GM23338 (cell line): ENCODE data around the gene AXIN1. TPM values are rescaled to one million over a fixed set of nuclear protein-coding genes. Genes with fewer than 3 reads are reported as not detected.

Experiments
- ATAC-seq: fragments of 200-7000 bp; cut with Tn5 transposase; 3 replicates; pipeline ENCODE4 v1.9.1; 2020
- DNase-seq: peaks from one replicate; pipeline ENCODE4 v3.0.0-alpha.2; 2015; ENCODE audit warnings: low spot score
- H2AFZ ChIP-seq: fragments of 200-600 bp; sonication (generic); 2 replicates; pipeline ENCODE4 v1.8.0; 2016; ENCODE audit warnings: antibody characterized with exemption, mild to moderate bottlenecking, moderate library complexity
- H3F3A ChIP-seq: fragments of 200-600 bp; sonication (generic); replicated peaks from 2 replicates; pipeline ENCODE4 v1.8.0; 2017; ENCODE audit warnings: antibody characterized with exemption, mixed run types, low read depth
- H3K27ac ChIP-seq: fragments of 200-600 bp; sonication (generic); 2 replicates; pipeline ENCODE4 v1.6.1; 2016; ENCODE audit warnings: low read depth
- H3K27me3 ChIP-seq: fragments of 200-600 bp; sonication (generic); 2 replicates; pipeline ENCODE4 v1.8.0; 2016; ENCODE audit warnings: mild to moderate bottlenecking, mixed run types, moderate library complexity; ENCODE audit not compliant: insufficient read depth
- H3K36me3 ChIP-seq: fragments of 200-600 bp; sonication (generic); 2 replicates; pipeline ENCODE4 v1.8.0; 2016; ENCODE audit warnings: mild to moderate bottlenecking; ENCODE audit not compliant: insufficient read depth
- H3K4me1 ChIP-seq: fragments of 200-600 bp; sonication (generic); 2 replicates; pipeline ENCODE4 v1.8.0; 2016; ENCODE audit warnings: mild to moderate bottlenecking, moderate library complexity; ENCODE audit not compliant: insufficient read depth
- H3K4me2 ChIP-seq: fragments of 200-600 bp; sonication (generic); 2 replicates; pipeline ENCODE4 v1.7.1; 2017; ENCODE audit warnings: mixed run types
- H3K4me3 ChIP-seq: fragments of 200-600 bp; sonication (generic); 2 replicates; pipeline ENCODE4 v1.6.1; 2016; ENCODE audit warnings: mixed run types
- H3K79me2 ChIP-seq: fragments of 200-600 bp; sonication (generic); replicated peaks from 2 replicates; pipeline ENCODE4 v1.8.0; 2017; ENCODE audit warnings: mild to moderate bottlenecking; ENCODE audit not compliant: insufficient read depth
- H3K9me2 ChIP-seq: fragments of 200-600 bp; sonication (generic); 2 replicates; pipeline ENCODE4 v1.8.0; 2017; ENCODE audit not compliant: insufficient read depth
- H4K20me1 ChIP-seq: fragments of 200-600 bp; sonication (generic); replicated peaks from 2 replicates; pipeline ENCODE4 v1.8.0; 2017; ENCODE audit warnings: mild to moderate bottlenecking; ENCODE audit not compliant: insufficient read depth
- H3K27ac Mint-ChIP-seq: 2 replicates; pipeline ENCODE4 v1.8.0; 2020; ENCODE audit warnings: inconsistent platforms, mild to moderate bottlenecking, moderate library complexity, mixed read lengths
- H3K27me3 Mint-ChIP-seq: 3 replicates; pipeline ENCODE4 v1.8.0; 2022; ENCODE audit warnings: low read depth, mild to moderate bottlenecking, moderate library complexity, mixed read lengths, inconsistent platforms; ENCODE audit not compliant: insufficient read depth, poor library complexity
- H3K36me3 Mint-ChIP-seq: 3 replicates; pipeline ENCODE4 v1.8.0; 2021; ENCODE audit warnings: low read depth, mild to moderate bottlenecking, inconsistent platforms, moderate library complexity, mixed read lengths
- H3K4me1 Mint-ChIP-seq: 3 replicates; pipeline ENCODE4 v1.8.0; 2020; ENCODE audit warnings: mild to moderate bottlenecking, inconsistent platforms, mixed read lengths
- H3K4me3 Mint-ChIP-seq: 3 replicates; pipeline ENCODE4 v1.8.0; 2021; ENCODE audit warnings: moderate library complexity, mild to moderate bottlenecking, inconsistent platforms, mixed read lengths
- H3K9me3 Mint-ChIP-seq: 3 replicates; pipeline ENCODE4 v1.8.0; 2020; ENCODE audit warnings: moderate library complexity, mild to moderate bottlenecking, inconsistent platforms, mixed read lengths
- CREB1 ChIP-seq: fragments of 250-450 bp; sonication (Bioruptor Pico); IDR thresholded peaks from 2 replicates; pipeline ENCODE4 v1.5.0; 2020; ENCODE audit warnings: low read depth, mild to moderate bottlenecking, moderate library complexity
- EZH2 ChIP-seq: fragments of 200-600 bp; sonication (generic); IDR thresholded peaks from one replicate; pipeline ENCODE4 v1.8.0; 2017; ENCODE audit warnings: antibody characterized with exemption, mild to moderate bottlenecking, low read depth; ENCODE audit not compliant: unreplicated experiment
- EZH2phosphoT487 ChIP-seq: fragments of 200-600 bp; sonication (generic); IDR thresholded peaks from one replicate; pipeline ENCODE4 v1.8.1; 2018; ENCODE audit warnings: antibody characterized with exemption; ENCODE audit not compliant: unreplicated experiment
- JUNB ChIP-seq: IDR thresholded peaks from one replicate; pipeline ENCODE4 v1.6.1; 2016; ENCODE audit warnings: antibody characterized with exemption; ENCODE audit not compliant: unreplicated experiment
- NANOG ChIP-seq: IDR thresholded peaks from 2 replicates; pipeline ENCODE4 v1.6.1; 2016; ENCODE audit warnings: antibody characterized with exemption, borderline replicate concordance
- POLR2AphosphoS5 ChIP-seq: IDR thresholded peaks from 2 replicates; pipeline ENCODE4 v1.6.1; 2016; ENCODE audit warnings: antibody characterized with exemption, low read depth
- STAT1 ChIP-seq: IDR thresholded peaks from one replicate; pipeline ENCODE4 v1.6.1; 2016; ENCODE audit warnings: antibody characterized with exemption; ENCODE audit not compliant: unreplicated experiment
- ZNF114 ChIP-seq: fragments of 250-450 bp; sonication (Bioruptor Pico); IDR thresholded peaks from 2 replicates; pipeline ENCODE4 v1.5.0; 2020; ENCODE audit warnings: mild to moderate bottlenecking, moderate library complexity
- ZNF331 ChIP-seq: fragments of 250-450 bp; sonication (Bioruptor Pico); IDR thresholded peaks from 2 replicates; pipeline ENCODE4 v1.5.0; 2020; ENCODE audit warnings: low read depth, mild to moderate bottlenecking, moderate library complexity
- polyA plus RNA-seq: library from polyadenylated mRNA; unstranded; fragments of >200 nt; fragmentation: Nextera tagmentation; extraction: Ambion mirVana; gene quantifications from 2 replicates; pipeline ENCODE4 v1.2.1, GENCODE V29; 2016
- total RNA-seq: library from RNA; depleted of rRNA; stranded (reverse); fragments of >200 nt; shearing (Covaris generic); gene quantifications from 2 replicates; pipeline ENCODE4 v1.2.3, GENCODE V29; 2014
- TF ChIP-seq, protein P1 (sequence below): IDR thresholded peaks from 2 replicates; pipeline ENCODE4 v1.6.1; 2016; ENCODE audit warnings: antibody characterized with exemption
- TF ChIP-seq, protein P2 (sequence below): fragments of 250-450 bp; sonication (Bioruptor Pico); IDR thresholded peaks from 2 replicates; pipeline ENCODE4 v1.5.0; 2020; ENCODE audit warnings: mild to moderate bottlenecking, moderate library complexity
- TF ChIP-seq, protein P3 (sequence below), 2 experiments: fragments of 200-600 bp in 1 of 2; sonication (generic) in 1 of 2; conservative IDR thresholded peaks; 2 replicates each; pipeline versions ENCODE4 v1.5.1 to v1.6.1; 2016 to 2017; ENCODE audit warnings: antibody characterized with exemption in 2 of 2, low read depth in 2 of 2, mild to moderate bottlenecking in 2 of 2, moderate library complexity in 1 of 2
- TF ChIP-seq, protein P4 (sequence below): IDR thresholded peaks from one replicate; pipeline ENCODE4 v1.6.1; 2018; ENCODE audit warnings: antibody characterized with exemption; ENCODE audit not compliant: unreplicated experiment

The AXIN1 gene
- total and polyA plus RNA-seq, 2 experiments from 2014 or later = 14.3 to 54.5 TPM

DNA sequence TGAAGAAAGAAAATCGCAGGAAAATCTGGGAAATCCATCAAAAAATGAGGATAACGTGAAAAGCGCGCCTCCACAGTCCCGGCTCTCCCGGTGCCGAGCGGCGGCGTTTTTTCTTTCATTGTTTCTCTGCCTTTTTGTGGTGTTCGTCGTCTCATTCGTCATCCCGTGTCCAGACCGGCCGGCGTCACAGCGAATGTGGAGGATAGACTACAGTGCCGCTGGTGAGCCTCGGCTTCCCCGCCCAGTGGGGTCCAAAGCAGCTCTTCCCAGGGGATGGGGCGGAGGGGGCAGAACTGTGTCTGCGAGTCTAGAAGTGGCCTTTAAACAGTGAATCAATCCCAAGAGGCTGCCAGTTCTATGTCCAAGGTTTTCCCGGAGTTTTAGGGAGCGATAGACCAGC is 98.1 kb downstream of the AXIN1 start:
- Histone ChIP-seq H3K4me2 (no peak overlapping the region), H3K36me3 (no peaks in the 10 kb centered on the region; the same call in 1 of the 2 replicates), H3K4me1 (no peaks in the 10 kb centered on the region), H3K4me3 (no peak overlapping the region), H3K79me2 (no peaks in the 10 kb centered on the region), H3F3A (no peaks in the 10 kb centered on the region), H3K27me3 (no peaks in the 10 kb centered on the region), H3K27ac (no peak overlapping the region), H4K20me1 (peaks cover 4% of the 10 kb centered on the region), H2AFZ (no peak overlapping the region), H3K9me2 (no peaks in the 10 kb centered on the region)
- Mint-ChIP-seq H3K27ac (no peak overlapping the region), H3K27me3 (peaks cover 7% of the 10 kb centered on the region), H3K36me3 (peaks cover 43% of the 10 kb centered on the region; the same call in 2 of the 3 replicates), H3K9me3 (no peaks in the 10 kb centered on the region), H3K4me1 (peaks cover 4% of the 10 kb centered on the region; the same call in 2 of the 3 replicates), H3K4me3 (no peak overlapping the region)
- no peak for DNase-seq
- TF ChIP-seq JUNB (no peak), NANOG (no peak), EZH2phosphoT487 (no peak), EZH2 (no peak), ZNF114 (CRISPR knock-in tag) (no peak), ZNF331 (CRISPR knock-in tag) (no peak), STAT1 (no peak), CREB1 (CRISPR knock-in tag) (no peak), POLR2AphosphoS5 (no peak)
- TF ChIP-seq, protein P1, sequence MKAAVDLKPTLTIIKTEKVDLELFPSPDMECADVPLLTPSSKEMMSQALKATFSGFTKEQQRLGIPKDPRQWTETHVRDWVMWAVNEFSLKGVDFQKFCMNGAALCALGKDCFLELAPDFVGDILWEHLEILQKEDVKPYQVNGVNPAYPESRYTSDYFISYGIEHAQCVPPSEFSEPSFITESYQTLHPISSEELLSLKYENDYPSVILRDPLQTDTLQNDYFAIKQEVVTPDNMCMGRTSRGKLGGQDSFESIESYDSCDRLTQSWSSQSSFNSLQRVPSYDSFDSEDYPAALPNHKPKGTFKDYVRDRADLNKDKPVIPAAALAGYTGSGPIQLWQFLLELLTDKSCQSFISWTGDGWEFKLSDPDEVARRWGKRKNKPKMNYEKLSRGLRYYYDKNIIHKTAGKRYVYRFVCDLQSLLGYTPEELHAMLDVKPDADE = no peak
- TF ChIP-seq, protein P2, sequence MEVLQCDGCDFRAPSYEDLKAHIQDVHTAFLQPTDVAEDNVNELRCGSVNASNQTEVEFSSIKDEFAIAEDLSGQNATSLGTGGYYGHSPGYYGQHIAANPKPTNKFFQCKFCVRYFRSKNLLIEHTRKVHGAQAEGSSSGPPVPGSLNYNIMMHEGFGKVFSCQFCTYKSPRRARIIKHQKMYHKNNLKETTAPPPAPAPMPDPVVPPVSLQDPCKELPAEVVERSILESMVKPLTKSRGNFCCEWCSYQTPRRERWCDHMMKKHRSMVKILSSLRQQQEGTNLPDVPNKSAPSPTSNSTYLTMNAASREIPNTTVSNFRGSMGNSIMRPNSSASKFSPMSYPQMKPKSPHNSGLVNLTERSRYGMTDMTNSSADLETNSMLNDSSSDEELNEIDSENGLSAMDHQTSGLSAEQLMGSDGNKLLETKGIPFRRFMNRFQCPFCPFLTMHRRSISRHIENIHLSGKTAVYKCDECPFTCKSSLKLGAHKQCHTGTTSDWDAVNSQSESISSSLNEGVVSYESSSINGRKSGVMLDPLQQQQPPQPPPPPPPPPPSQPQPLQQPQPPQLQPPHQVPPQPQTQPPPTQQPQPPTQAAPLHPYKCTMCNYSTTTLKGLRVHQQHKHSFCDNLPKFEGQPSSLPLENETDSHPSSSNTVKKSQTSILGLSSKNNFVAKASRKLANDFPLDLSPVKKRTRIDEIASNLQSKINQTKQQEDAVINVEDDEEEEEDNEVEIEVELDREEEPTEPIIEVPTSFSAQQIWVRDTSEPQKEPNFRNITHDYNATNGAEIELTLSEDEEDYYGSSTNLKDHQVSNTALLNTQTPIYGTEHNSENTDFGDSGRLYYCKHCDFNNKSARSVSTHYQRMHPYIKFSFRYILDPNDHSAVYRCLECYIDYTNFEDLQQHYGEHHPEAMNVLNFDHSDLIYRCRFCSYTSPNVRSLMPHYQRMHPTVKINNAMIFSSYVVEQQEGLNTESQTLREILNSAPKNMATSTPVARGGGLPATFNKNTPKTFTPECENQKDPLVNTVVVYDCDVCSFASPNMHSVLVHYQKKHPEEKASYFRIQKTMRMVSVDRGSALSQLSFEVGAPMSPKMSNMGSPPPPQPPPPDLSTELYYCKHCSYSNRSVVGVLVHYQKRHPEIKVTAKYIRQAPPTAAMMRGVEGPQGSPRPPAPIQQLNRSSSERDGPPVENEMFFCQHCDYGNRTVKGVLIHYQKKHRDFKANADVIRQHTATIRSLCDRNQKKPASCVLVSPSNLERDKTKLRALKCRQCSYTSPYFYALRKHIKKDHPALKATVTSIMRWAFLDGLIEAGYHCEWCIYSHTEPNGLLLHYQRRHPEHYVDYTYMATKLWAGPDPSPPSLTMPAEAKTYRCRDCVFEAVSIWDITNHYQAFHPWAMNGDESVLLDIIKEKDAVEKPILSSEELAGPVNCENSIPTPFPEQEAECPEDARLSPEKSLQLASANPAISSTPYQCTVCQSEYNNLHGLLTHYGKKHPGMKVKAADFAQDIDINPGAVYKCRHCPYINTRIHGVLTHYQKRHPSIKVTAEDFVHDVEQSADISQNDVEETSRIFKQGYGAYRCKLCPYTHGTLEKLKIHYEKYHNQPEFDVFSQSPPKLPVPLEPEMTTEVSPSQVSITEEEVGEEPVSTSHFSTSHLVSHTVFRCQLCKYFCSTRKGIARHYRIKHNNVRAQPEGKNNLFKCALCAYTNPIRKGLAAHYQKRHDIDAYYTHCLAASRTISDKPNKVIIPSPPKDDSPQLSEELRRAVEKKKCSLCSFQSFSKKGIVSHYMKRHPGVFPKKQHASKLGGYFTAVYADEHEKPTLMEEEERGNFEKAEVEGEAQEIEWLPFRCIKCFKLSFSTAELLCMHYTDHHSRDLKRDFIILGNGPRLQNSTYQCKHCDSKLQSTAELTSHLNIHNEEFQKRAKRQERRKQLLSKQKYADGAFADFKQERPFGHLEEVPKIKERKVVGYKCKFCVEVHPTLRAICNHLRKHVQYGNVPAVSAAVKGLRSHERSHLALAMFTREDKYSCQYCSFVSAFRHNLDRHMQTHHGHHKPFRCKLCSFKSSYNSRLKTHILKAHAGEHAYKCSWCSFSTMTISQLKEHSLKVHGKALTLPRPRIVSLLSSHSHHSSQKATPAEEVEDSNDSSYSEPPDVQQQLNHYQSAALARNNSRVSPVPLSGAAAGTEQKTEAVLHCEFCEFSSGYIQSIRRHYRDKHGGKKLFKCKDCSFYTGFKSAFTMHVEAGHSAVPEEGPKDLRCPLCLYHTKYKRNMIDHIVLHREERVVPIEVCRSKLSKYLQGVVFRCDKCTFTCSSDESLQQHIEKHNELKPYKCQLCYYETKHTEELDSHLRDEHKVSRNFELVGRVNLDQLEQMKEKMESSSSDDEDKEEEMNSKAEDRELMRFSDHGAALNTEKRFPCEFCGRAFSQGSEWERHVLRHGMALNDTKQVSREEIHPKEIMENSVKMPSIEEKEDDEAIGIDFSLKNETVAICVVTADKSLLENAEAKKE (CRISPR knock-in tag) = no peak
- TF ChIP-seq, protein P3, sequence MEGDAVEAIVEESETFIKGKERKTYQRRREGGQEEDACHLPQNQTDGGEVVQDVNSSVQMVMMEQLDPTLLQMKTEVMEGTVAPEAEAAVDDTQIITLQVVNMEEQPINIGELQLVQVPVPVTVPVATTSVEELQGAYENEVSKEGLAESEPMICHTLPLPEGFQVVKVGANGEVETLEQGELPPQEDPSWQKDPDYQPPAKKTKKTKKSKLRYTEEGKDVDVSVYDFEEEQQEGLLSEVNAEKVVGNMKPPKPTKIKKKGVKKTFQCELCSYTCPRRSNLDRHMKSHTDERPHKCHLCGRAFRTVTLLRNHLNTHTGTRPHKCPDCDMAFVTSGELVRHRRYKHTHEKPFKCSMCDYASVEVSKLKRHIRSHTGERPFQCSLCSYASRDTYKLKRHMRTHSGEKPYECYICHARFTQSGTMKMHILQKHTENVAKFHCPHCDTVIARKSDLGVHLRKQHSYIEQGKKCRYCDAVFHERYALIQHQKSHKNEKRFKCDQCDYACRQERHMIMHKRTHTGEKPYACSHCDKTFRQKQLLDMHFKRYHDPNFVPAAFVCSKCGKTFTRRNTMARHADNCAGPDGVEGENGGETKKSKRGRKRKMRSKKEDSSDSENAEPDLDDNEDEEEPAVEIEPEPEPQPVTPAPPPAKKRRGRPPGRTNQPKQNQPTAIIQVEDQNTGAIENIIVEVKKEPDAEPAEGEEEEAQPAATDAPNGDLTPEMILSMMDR (conservative IDR thresholded peaks at IDR 0.05; ENCODE audit: low read depth in 2 of 2) = no peak
- TF ChIP-seq, protein P4, sequence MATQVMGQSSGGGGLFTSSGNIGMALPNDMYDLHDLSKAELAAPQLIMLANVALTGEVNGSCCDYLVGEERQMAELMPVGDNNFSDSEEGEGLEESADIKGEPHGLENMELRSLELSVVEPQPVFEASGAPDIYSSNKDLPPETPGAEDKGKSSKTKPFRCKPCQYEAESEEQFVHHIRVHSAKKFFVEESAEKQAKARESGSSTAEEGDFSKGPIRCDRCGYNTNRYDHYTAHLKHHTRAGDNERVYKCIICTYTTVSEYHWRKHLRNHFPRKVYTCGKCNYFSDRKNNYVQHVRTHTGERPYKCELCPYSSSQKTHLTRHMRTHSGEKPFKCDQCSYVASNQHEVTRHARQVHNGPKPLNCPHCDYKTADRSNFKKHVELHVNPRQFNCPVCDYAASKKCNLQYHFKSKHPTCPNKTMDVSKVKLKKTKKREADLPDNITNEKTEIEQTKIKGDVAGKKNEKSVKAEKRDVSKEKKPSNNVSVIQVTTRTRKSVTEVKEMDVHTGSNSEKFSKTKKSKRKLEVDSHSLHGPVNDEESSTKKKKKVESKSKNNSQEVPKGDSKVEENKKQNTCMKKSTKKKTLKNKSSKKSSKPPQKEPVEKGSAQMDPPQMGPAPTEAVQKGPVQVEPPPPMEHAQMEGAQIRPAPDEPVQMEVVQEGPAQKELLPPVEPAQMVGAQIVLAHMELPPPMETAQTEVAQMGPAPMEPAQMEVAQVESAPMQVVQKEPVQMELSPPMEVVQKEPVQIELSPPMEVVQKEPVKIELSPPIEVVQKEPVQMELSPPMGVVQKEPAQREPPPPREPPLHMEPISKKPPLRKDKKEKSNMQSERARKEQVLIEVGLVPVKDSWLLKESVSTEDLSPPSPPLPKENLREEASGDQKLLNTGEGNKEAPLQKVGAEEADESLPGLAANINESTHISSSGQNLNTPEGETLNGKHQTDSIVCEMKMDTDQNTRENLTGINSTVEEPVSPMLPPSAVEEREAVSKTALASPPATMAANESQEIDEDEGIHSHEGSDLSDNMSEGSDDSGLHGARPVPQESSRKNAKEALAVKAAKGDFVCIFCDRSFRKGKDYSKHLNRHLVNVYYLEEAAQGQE = no peak
- no peak for ATAC-seq
